H1 (cell line): ENCODE measurements around the gene SSH2. TPM values are rescaled to one million over a fixed set of nuclear protein-coding genes. Genes with fewer than 3 reads are reported as not detected.
A peak's percentile ranks its signal among the peaks of the same experiment; 100 is the strongest.

Source experiments
- ASH2L ChIP-seq: fragments of 200-600, 300-600 bp; sonication (generic); IDR thresholded peaks from one replicate; pipeline ENCODE4 v1.7.1; 2017; ENCODE audit warnings: low read length
- ATF2 ChIP-seq: IDR thresholded peaks from 2 replicates; pipeline ENCODE4 v1.6.1; 2012; ENCODE audit warnings: low read length, inconsistent platforms
- CHD7 ChIP-seq: fragments of 300-600 bp; sonication (generic); IDR thresholded peaks from 2 replicates; pipeline ENCODE4 v1.7.1; 2012; ENCODE audit warnings: low read length, moderate library complexity, mild to moderate bottlenecking, inconsistent platforms; ENCODE audit not compliant: insufficient replicate concordance
- HDAC2 ChIP-seq, 2 experiments: fragments of 300-600 bp in 1 of 2; sonication (generic) in 1 of 2; IDR thresholded peaks; 2 replicates each; pipeline ENCODE4 v1.6.1; 2011 to 2012; ENCODE audit warnings: low read depth in 2 of 2, low read length in 2 of 2, mild to moderate bottlenecking in 2 of 2, moderate library complexity in 2 of 2, borderline replicate concordance in 1 of 2, inconsistent platforms in 1 of 2
- HDAC6 ChIP-seq: IDR thresholded peaks from one replicate; pipeline ENCODE4 v1.7.1; 2012; ENCODE audit warnings: low read depth, mild to moderate bottlenecking, inconsistent platforms, low read length, moderate library complexity
- RFX5 ChIP-seq: IDR thresholded peaks from 2 replicates; pipeline ENCODE4 v1.6.1; 2011; ENCODE audit warnings: low read depth, low read length, improper control_type of control experiment, borderline replicate concordance
- SP2 ChIP-seq: IDR thresholded peaks from 2 replicates; pipeline ENCODE4 v1.6.1; 2012; ENCODE audit warnings: mild to moderate bottlenecking, low read length, inconsistent platforms
- polyA plus RNA-seq, 7 experiments: library from polyadenylated mRNA; depleted of rRNA in 3 of 7; stranded (reverse) in 5 of 7; unstranded in 2 of 7; fragments of >200 nt in 5 of 7; fragments of 200-250 nt in 2 of 7; gene quantifications; 1 replicate in 5 of 7; 2 replicates in 1 of 7; 4 replicates in 1 of 7; pipeline versions ENCODE4 v1.2.1 to v1.2.3, GENCODE V29; 2011 to 2013; ENCODE audit warnings: missing spikeins in 2 of 7, mixed read lengths in 2 of 7
- total RNA-seq: library from RNA; stranded (reverse); fragmentation: NEBNext Ultra II Directional; extraction: Animal tissue kit (Norgen Biotek cat#: 25700); gene quantifications from 2 replicates; pipeline ENCODE4 v1.2.1, GENCODE V29; 2021

The SSH2 gene
- total and polyA plus RNA-seq, 2 of the 8 experiments (the other 6 are each of a cell fraction or from before 2014, with no cell fraction given), result 5.2 to 15.9 TPM

- peak; percentile 92 for TF ChIP-seq ASH2L
- TF ChIP-seq SP2, result no peak
- no peak for TF ChIP-seq ATF2
- TF ChIP-seq HDAC2 (IDR thresholded peaks at IDR 0.05; ENCODE audit: borderline replicate concordance in 1 of 2, low read depth in 2 of 2, low read length in 2 of 2), result peak in 1 of 2 experiments; percentile 62; a peak in 1 of 4 replicates
- TF ChIP-seq CHD7, result no peak
- TF ChIP-seq HDAC6, result no peak
- TF ChIP-seq RFX5, result no peak
These were observed 307.4 kb downstream of the SSH2 start, which contains the start of gene CORO6 (continued) for GRCh38 chr17:29622337-29623282.
